Activated T-helper 9 cell treated with anti-CD3 and anti-CD28 coated beads, Interleukin-2, amount 50 U/mL, for 16 hours (primary cell): ENCODE results near the gene GSTA4.
"Not testable (repeated sequence)": the region's sequence is repeated elsewhere in the genome, so short reads cannot be mapped to it uniquely, and the experiment has no call there.

Source experiments
- DNase-seq: peaks from one replicate; pipeline ENCODE4 v3.0.0-alpha.2; 2020; ENCODE audit warnings: low read depth

Gene GSTA4

GRCh38 chr6:53011979-53012378, 16.9 kb upstream of the GSTA4 start:
- no peak for DNase-seq

DNA sequence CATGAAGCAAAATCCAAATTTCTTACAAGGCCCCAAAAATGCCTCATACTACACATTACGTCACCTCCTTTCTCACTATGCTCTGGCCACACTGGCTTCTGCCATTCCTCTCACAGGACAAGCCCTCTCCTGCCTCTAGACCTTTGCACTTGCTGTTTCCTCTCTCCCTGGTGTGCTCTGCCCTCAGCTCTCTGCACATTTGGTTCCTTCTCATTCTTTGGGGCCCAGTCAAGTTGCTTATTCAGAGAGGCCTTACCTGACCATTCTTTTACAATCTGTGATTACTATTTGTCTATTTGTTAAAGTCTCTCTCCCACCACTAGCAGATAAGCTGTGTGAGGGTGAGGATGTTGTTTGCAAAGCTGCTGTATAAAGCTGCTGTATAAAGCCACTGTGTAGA, 15.4 kb upstream of the GSTA4 start:
- DNase-seq = no peak

DNA sequence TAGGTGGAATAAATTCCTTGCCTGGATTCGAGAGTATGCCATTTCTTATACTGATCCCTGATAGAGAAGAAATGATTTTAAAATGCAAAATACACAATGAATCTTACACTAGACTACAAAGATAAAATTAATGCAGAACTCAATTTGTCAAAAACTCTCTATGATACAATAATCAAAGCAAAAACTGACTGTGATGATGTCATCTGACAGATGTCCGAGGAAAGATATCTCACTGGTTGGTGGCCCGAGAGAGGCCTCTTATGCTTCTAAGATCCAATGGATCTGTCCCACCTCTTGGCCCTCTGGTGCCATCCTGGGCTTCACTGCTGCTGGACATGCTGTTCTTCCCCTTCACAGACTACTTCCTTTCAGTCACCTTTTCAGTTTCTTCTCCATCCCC, 14.4 kb upstream of the GSTA4 start:
- no peak for DNase-seq

DNA sequence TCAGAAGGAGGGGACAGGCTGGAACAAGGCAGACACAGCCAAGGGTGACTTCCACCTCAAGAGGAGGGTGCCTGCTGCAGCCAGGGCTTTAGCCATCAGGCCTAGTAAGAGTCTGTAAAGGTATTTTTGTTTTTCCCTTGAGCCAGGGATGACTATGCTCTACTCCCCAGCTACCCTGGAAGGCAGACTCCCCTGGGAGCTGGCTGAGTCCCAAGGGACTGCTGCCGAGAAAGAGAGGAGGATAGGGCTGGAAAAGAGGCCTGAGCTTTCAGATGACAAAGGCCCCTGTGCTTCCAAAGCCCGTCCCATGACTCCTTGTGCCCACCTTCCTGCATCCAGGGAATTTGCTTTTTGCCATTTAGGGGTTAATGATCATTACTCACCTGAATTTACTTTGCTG, 14.0 kb upstream of the GSTA4 start:
- no peak for DNase-seq

DNA sequence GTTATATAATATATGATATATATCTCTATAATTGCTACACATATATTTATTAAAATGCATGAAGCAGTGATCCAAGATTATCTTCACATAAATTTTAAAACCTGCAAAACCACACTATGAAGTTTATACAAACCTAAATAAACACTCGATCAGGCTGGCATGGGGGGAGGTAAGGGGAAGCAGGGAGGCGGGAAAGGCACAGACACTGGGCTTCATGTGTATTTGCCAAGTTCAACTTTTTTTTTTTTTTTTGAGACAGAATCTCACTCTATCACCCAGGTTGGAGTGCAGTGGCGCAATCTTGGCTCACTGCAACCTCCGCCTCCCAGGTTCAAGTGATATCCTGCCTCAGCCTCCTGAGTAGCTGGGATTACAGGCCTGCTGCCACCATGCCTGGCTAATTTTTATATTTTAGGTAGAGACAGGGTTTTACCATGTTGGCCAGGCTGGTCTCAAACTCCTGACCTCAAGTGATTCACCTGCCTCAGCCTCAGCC, 13.2 kb upstream of the GSTA4 start:
- DNase-seq = not testable (repeated sequence)

DNA sequence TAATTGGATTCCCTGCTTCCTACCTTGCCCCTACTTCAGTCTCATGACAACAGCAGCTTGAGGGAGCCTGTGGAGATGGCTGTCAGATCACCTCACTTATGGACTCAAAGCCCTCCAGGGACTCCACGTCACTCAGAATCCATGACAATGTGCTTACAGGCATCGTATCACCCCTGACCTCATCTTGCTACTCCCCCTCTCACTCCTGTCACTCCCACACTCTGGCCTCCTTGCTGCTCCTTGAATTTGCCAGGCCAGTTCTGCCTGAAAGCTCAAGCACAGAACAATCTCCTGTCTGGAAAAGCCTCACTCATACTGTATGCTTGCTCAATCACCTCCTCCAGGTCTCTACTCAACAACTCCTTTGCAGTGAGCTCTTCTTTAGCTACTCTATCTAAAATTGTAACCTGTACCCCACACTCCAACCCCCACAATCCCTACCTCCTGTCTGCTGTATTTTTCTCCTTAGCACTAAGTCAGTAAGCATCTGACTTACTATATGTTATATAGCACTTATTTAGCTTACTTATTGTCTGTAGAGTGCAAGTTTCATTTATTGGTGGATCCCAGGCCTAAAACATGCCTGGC, 10.7 kb upstream of the GSTA4 start:
- no peak for DNase-seq

GRCh38 chr6:52999456-52999855, 4.4 kb upstream of the GSTA4 start:
- DNase-seq = no peak

DNA sequence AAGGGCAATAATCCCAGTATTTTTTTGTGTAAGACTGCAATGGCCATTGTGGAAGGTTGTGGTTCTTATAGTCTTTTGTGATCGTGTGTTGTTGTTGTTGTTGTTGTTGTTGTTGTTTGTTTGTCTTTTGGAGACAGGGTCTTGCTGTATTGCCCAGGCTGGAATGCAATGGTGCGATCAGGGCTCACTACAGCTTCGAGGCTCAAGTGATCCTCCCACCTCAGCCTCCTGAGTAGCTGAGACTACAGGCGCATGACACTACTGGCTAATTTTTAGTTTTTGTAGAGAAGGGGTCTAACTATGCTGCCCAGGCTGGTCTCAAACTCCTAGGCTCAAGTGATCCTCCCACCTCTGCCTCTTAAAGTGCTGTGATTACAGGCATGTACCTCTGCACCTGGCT, 3.5 kb upstream of the GSTA4 start:
- no peak for DNase-seq

- DNase-seq = no peak
These were observed 995 bp upstream of the GSTA4 start for GRCh38 chr6:52995913-52996645.

DNA sequence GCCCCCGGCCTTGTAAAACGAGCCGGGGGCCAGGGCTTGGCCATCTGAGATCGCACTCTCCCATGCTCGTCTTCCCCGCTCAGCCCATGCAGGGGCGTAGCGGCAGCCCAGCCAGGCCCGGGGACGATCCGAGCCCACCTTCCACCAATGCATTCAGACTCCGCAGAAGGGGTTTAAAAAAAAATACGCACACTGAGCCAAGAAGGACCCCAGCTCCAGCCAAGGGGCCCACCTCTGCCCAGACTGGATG, 320 bp downstream of the GSTA4 start:
- DNase-seq = peak; percentile 16

DNA sequence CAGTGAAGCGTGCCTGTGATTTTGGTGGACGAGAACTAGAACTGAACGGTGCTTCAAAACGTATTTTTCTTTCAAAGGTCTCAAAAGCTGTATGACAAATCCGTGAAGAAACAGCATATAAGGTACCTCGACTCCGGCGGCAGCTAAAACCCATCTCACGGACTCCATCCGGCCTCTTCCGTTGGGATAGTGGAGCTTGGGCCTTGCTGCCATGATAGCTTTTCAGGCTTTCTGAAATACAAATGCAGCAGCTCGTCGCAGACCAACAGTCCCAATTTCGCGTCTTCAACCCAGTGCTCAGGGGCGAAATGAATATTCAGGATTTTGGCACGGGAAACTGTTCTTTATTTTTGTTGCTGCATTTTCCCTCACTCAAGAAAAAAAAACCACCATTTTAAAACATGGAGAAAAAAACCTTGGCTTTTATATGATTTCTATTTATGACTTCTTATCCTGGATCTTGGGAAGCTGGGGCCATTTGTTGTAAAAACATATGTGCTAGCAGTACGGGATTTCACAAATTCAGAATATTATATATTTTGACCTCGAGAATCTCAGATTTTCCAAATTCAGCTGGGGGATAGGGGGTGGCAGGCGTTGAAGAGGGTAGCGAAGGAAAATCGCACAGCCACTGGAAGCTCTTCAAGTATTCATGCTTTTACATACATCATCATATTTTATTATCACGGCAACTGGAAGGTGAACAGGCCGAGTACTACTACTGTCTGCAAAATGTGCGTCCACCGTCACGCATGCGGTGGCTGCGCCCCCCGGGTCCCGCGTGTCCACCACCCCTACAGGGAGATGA, 849 bp downstream of the GSTA4 start:
- no peak for DNase-seq

- DNase-seq = no peak
These were observed 1.8 kb downstream of the GSTA4 start for GRCh38 chr6:52992980-52993920.

DNA sequence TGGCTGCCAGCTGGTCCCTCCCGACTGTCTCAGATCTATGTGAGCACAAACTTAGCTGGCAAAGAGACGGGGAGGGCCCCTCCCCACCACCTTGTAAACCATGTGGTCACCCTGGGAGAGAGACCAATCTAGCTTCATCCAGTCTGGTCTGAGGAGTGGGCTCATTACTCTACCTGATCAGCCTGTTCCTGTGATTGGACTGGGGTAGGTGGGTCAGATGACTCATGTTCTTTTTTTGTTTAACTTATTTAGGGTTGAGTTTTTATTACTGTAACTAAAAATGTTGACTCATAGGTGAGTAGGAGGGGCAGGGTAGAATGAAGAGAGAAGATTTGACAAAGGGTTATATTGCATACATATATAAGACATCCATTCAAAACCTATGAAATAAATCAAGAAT, 4.7 kb downstream of the GSTA4 start:
- no peak for DNase-seq

DNA sequence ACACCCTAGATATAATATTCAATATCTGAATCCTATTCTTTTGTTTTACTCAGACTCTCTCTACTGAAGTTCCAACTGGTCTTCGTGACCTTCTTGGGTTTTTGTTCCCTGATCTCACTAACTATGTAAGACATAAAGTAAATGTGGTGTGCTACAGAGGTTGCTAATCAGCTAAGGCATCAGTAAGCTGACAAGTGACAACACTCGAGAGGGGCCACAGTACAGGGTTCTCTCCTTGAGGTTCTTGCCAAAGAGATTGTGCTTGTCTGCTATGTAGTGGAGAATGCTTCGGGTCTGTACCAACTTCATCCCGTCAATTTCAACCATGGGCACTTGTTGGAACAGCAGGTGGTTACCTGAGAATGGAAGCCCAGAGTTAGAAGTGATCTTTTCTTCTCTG, 9.9 kb downstream of the GSTA4 start:
- no peak for DNase-seq

GRCh38 chr6:52984247-52984646, 10.8 kb downstream of the GSTA4 start:
- DNase-seq = no peak

- no peak for DNase-seq
These were observed 11.8 kb downstream of the GSTA4 start for GRCh38 chr6:52983159-52983848.

DNA sequence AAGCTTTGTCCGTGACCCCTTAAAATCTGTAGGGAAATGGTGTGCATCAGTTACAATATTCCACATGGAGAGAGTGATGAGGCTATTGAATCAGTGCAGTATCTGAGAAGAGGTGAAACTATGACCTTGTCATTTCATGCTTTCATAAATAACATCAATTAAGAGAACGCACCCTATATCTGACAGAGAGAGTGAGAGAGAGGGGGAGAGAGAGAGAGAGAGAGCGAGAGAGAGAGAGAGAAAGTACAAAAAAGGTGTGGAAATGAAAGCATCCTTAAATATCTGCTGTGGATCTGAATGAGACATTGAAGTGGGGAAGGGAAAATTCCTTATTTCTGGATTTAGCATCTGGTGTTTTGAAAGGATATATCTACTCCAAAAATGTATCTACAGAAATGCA, 12.4 kb downstream of the GSTA4 start:
- no peak for DNase-seq

- no peak for DNase-seq
These were observed 13.7 kb downstream of the GSTA4 start for GRCh38 chr6:52981222-52981900.

DNA sequence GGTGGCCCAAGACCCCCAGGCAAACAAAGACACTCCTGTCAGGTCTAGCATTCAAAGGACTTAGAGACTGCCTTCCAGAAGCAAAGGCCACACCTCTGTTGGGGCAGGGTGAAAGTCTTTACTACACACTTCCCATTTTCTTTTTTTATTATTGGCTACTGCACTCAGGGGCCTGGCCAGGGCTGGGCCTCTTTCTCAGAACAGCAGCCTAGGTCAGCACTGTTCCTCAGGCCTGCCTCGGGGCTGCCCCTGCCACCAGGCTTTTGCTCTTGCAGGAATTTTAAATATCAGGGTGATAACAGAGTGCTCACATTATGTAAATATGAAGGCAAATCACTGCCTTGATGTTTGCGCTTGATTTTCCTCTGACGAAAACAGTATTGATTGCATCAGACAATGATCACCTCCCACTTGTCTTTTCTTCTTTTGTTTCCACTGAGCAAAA, 18.5 kb downstream of the GSTA4 start:
- DNase-seq = no peak

DNA sequence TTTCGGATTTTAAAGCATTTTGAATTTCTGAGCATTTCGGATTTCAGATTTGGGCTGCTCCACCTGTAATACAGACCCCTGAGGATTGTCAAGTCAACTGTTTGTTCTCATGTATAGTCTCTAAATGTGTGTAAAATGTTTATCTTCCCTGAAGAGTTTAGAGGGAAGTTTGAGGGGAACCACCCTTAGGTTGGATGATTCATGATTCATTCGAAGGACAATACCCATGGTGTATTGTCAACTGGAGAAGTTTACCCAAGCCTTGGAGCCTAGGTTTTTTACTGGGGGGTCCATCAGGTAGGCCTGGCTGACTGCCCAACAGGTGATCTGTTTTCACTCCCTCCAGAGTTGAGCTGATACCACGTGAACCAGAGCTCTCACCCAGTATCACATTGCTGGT, 18.9 kb downstream of the GSTA4 start:
- no peak for DNase-seq

GRCh38 chr6:52975580-52975979, 19.5 kb downstream of the GSTA4 start:
- no peak for DNase-seq
